GM12873 (cell line): ENCODE results near the gene TACC2.

ENCODE experiments used
- TF ChIP-seq, protein P1 (sequence below): IDR thresholded peaks from 2 replicates; pipeline ENCODE4 v1.5.1; 2012; ENCODE audit warnings: low read depth, mild to moderate bottlenecking, moderate library complexity, low read length, control low read depth; ENCODE audit not compliant: insufficient read depth; ENCODE audit errors: missing control alignments

Gene TACC2

GRCh38 chr10:122246830-122247520, 258.0 kb downstream of the TACC2 start:
- TF ChIP-seq, protein P1, sequence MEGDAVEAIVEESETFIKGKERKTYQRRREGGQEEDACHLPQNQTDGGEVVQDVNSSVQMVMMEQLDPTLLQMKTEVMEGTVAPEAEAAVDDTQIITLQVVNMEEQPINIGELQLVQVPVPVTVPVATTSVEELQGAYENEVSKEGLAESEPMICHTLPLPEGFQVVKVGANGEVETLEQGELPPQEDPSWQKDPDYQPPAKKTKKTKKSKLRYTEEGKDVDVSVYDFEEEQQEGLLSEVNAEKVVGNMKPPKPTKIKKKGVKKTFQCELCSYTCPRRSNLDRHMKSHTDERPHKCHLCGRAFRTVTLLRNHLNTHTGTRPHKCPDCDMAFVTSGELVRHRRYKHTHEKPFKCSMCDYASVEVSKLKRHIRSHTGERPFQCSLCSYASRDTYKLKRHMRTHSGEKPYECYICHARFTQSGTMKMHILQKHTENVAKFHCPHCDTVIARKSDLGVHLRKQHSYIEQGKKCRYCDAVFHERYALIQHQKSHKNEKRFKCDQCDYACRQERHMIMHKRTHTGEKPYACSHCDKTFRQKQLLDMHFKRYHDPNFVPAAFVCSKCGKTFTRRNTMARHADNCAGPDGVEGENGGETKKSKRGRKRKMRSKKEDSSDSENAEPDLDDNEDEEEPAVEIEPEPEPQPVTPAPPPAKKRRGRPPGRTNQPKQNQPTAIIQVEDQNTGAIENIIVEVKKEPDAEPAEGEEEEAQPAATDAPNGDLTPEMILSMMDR: no peak

GRCh38 chr10:122248356-122249302, 259.7 kb downstream of the TACC2 start:
- TF ChIP-seq, protein P1: no peak

DNA sequence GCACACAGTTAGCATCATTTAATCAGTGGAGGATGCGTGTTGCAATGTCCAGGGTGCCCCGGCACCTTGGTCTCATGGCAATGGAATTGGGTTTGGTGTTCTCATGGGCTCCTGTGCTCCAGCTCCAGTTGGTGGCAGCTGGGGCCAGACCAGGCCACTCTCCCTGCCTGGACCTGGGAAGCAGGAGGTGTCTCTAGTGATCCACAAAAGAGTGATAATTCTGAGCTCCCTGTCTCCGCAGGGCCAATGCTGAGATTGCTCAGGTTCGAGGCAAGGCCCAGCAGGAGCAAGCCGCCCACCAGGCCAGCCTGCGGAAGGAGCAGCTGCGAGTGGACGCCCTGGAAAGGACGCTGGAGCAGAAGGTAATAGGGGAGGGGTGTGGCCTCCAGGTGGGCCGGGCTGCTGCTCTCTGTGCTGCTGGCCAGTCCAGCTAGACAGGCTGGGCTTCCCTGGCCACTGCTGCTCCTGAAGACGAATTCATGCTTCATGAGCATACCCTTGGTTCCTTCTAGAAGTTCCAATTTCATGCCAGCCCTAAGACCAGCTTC, 260.4 kb downstream of the TACC2 start:
- TF ChIP-seq, protein P1: no peak

DNA sequence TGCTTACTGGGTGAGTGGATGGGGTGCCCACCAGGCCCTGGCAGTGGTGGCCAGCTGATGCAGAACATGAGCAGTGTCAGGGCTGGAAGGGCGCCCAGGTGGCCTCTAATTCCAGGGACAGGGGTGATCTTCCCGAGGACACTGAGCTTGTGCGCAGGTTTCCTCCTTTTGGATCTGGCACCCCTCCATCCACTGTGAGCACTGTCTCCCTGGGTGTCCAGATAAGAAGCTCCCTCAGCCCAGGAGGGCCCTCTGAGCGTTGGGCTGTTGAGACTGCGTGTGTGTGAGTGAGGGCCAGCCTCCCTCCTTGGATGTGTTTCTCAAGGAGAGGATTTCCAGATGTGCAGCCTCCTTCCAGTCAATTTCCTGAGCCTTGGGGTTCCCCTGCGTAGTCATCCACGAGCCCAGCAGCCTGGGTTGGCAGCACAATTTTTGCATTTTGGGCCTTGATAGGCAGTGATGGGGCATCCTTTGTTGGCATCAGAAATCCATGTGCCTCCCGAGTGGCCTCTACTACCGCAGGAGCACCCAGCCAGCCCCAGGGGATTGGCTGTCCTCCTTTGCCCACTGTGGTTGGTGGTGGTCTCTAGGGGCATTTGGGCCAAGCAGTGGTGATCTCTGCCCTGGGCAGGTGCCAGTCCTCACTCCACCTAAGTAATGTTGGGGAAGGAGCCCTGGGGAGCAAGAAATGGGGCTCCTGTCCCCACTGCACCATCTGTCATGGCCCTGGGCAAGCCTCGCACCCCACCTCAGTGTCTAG, 261.2 kb downstream of the TACC2 start:
- TF ChIP-seq, protein P1: no peak

DNA sequence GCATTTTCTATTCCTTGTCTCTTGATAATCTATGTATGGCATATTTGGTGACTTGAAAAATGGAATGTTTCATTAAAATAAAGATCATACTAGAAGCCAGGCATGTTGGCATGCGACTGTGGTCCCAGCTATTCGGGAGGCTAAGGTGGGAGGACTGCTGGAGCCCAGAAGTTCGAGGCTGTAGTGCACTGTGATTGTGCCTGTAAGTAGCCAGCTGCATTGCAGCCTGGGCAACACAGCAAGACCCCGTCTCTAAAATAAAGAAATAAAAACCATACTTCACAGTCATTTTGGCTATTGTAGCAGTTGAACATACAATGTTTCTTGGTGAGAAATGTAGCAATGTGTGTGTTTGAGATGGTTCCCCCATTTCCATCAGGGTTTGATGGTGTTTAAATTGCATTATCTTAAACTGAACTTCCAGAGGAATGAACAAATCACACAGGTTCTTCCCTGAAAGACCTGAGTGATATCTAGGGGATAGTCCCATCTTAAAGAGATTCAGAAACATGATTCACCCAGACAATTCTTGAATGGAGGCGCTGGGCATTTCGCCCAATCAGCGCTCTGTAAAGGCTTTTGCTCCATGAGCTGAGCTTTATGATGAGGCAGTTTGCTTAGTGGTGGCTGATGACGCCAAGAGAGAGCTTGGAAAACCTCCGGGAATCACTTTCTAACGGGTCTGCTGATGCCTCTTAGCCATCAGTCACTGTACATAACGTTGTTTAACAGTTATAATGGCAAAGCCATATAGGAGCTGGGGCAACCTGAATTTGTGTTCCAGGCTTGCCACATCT, 262.7 kb downstream of the TACC2 start:
- TF ChIP-seq, protein P1: no peak

- TF ChIP-seq, protein P1: no peak
Observed at GRCh38 chr10:122252805-122253204, 263.8 kb downstream of the TACC2 start.
